NCI-H69 (cell line): Measurements from ENCODE around the gene SEPTIN3.
"Not testable (repeated sequence)": the region's sequence is repeated elsewhere in the genome, so short reads cannot be mapped to it uniquely, and the experiment has no call there.

Experiments
- DNase-seq: peaks from one replicate; lab custom pipeline; 2025; lab: John Stamatoyannopoulos, UW

SEPTIN3 gene

GRCh38 chr22:41940832-41941765, 28.1 kb upstream of the SEPTIN3 start:
- DNase-seq: peak; percentile 75

GRCh38 chr22:41943661-41944209, 25.5 kb upstream of the SEPTIN3 start:
- DNase-seq: no peak

GRCh38 chr22:41946629-41947423, 22.4 kb upstream of the SEPTIN3 start, which contains the start of gene CENPM:
Gene CENPM, minus strand, starts transcription at chr22:41947152. Its CDS starts 76 bp downstream, at chr22:41947076.
- DNase-seq: peak; percentile 99

GRCh38 chr22:41947424-41948080, 21.7 kb upstream of the SEPTIN3 start:
- peak; percentile 38 for DNase-seq

- no peak for DNase-seq
Observed at GRCh38 chr22:41948142-41948541, 21.1 kb upstream of the SEPTIN3 start.

GRCh38 chr22:41948928-41949296, 20.3 kb upstream of the SEPTIN3 start:
- not testable (repeated sequence) for DNase-seq

- DNase-seq: no peak
Observed at GRCh38 chr22:41949297-41949965, 19.8 kb upstream of the SEPTIN3 start.

GRCh38 chr22:41951898-41952474, 17.3 kb upstream of the SEPTIN3 start, which contains the start of gene SMIM45:
Gene SMIM45, plus strand, starts transcription at chr22:41952150.
- DNase-seq: peak; percentile 65

GRCh38 chr22:41952713-41953112, 16.5 kb upstream of the SEPTIN3 start:
- no peak for DNase-seq

GRCh38 chr22:41957941-41958556, 11.2 kb upstream of the SEPTIN3 start:
- no peak for DNase-seq

GRCh38 chr22:41963453-41964111, 5.7 kb upstream of the SEPTIN3 start:
- no peak for DNase-seq

GRCh38 chr22:41964112-41964491, 5.1 kb upstream of the SEPTIN3 start:
- DNase-seq: no peak

GRCh38 chr22:41966225-41966606, 3.0 kb upstream of the SEPTIN3 start:
- DNase-seq: no peak

GRCh38 chr22:41966607-41967240, 2.5 kb upstream of the SEPTIN3 start:
- peak; percentile 76 for DNase-seq

- DNase-seq: peak; percentile 88
Observed at GRCh38 chr22:41968601-41969000, 642 bp upstream of the SEPTIN3 start.

GRCh38 chr22:41970601-41971000, 1.4 kb downstream of the SEPTIN3 start:
- no peak for DNase-seq

GRCh38 chr22:41971431-41971830, 2.2 kb downstream of the SEPTIN3 start:
- DNase-seq: no peak

- DNase-seq: no peak
Observed at GRCh38 chr22:41974691-41975290, 5.5 kb downstream of the SEPTIN3 start.
